ENCODE measurements around the gene SLC30A5.
"Not testable (repeated sequence)": the region's sequence is repeated elsewhere in the genome, so short reads cannot be mapped to it uniquely, and the experiment has no call there.

Gene SLC30A5

GRCh38 chr5:69084195-69084594 is 9.6 kb upstream of the SLC30A5 start:
- no peak for DNase-seq (ENCODE audit: low read depth)
- TF ChIP-seq CTCF (conservative IDR thresholded peaks at IDR 0.05; ENCODE audit: low read depth, low read length), result no peak

GRCh38 chr5:69084903-69085302 is 8.9 kb upstream of the SLC30A5 start:
- H3K4me3 ChIP-seq (ENCODE audit: low read length), result no peak overlapping the region
- DNase-seq (ENCODE audit: low read depth), result no peak
- TF ChIP-seq CTCF (conservative IDR thresholded peaks at IDR 0.05; ENCODE audit: low read depth, low read length), result no peak

More at GRCh38 chr5:69084195-69084594, 9.6 kb upstream of the SLC30A5 start:
- no peak overlapping the region for H3K4me3 ChIP-seq (ENCODE audit: low read length)

GRCh38 chr5:69086206-69086605 is 7.6 kb upstream of the SLC30A5 start:
- no peak overlapping the region for H3K4me3 ChIP-seq (ENCODE audit: low read length)
- DNase-seq (ENCODE audit: low read depth), result no peak
- TF ChIP-seq CTCF (conservative IDR thresholded peaks at IDR 0.05; ENCODE audit: low read depth, low read length), result no peak

GRCh38 chr5:69088006-69088405 is 5.8 kb upstream of the SLC30A5 start:
- not testable (repeated sequence) for DNase-seq (ENCODE audit: low read depth); H3K4me3 ChIP-seq (ENCODE audit: low read length)

- no peak for TF ChIP-seq CTCF (conservative IDR thresholded peaks at IDR 0.05; ENCODE audit: low read depth, low read length)
- H3K4me3 ChIP-seq (ENCODE audit: low read length), result no peak overlapping the region
- DNase-seq (ENCODE audit: low read depth), result no peak
Measured at GRCh38 chr5:69090158-69090557, 3.7 kb upstream of the SLC30A5 start.

- TF ChIP-seq CTCF (conservative IDR thresholded peaks at IDR 0.05; ENCODE audit: low read depth, low read length), result no peak
- no peak for DNase-seq (ENCODE audit: low read depth)
Measured at GRCh38 chr5:69091771-69092170, 2.0 kb upstream of the SLC30A5 start.

GRCh38 chr5:69092969-69093368 is 845 bp upstream of the SLC30A5 start:
- no peak for DNase-seq (ENCODE audit: low read depth)
- no peak overlapping the region for H3K4me3 ChIP-seq (ENCODE audit: low read length)
- no peak for TF ChIP-seq CTCF (conservative IDR thresholded peaks at IDR 0.05; ENCODE audit: low read depth, low read length)

More at GRCh38 chr5:69091771-69092170, 2.0 kb upstream of the SLC30A5 start:
- H3K4me3 ChIP-seq (ENCODE audit: low read length), result no peak overlapping the region

GRCh38 chr5:69099302-69099701 is 5.5 kb downstream of the SLC30A5 start:
- DNase-seq (ENCODE audit: low read depth), result no peak
- TF ChIP-seq CTCF (conservative IDR thresholded peaks at IDR 0.05; ENCODE audit: low read depth, low read length), result no peak
- no peak overlapping the region for H3K4me3 ChIP-seq (ENCODE audit: low read length)

Data from retinal pigment epithelial cell (primary cell).